ENCODE results near the gene MRPL50. TPM values are rescaled to one million over a fixed set of nuclear protein-coding genes. Genes with fewer than 3 reads are reported as not detected.

The MRPL50 gene
- polyA plus RNA-seq, 2 of the 4 experiments (the other 2 are of a cell fraction) = 24.7 to 42.5 TPM

- FAIRE-seq = no peak
- H3K9me3 ChIP-seq = no peaks in the 10 kb centered on the region
These were observed 29.7 kb upstream of the MRPL50 start for GRCh38 chr9:101427957-101428655.

GRCh38 chr9:101427358-101427757, 28.9 kb upstream of the MRPL50 start:
- Histone ChIP-seq H3K27ac (no peak overlapping the region), H3K4me1 (no peaks in the 10 kb centered on the region), H3K4me2 (no peak overlapping the region), H3K4me3 (no peak overlapping the region), H3K9me3 (no peaks in the 10 kb centered on the region)
- ATAC-seq (no peak), FAIRE-seq (no peak), DNase-seq (ENCODE audit: low read depth in 1 of 2, low spot score in 1 of 2) (no peak)
- TF ChIP-seq ZC3H11A (IDR thresholded peaks at IDR 0.05) (no peak), MAX (IDR thresholded peaks at IDR 0.05) (no peak)
- ChIA-PET POLR2A (no interaction called here), CTCF (interaction anchor here (1.2 to 2.0 kb wide), 2 partner anchors 8 to 39 kb away, joined by 3 to 7 read pairs; partner anchors contain the start of gene ALDOB)
- 63% methylated on average over 8 of the region's 8 CpGs for whole genome bisulfite sequencing (ENCODE audit: missing lambda C conversion rate)

More at GRCh38 chr9:101427957-101428655, 29.7 kb upstream of the MRPL50 start:
- WGBS (ENCODE audit: missing lambda C conversion rate) = 50% methylated on average over 3 of the region's 3 CpGs
- H3K4me3 ChIP-seq = no peak overlapping the region
- TF ChIP-seq CTCF (IDR thresholded peaks at IDR 0.05) = no peak
- no peak for TF ChIP-seq ELK1 (IDR thresholded peaks at IDR 0.05; ENCODE audit: low read depth, low read length)
- TF ChIP-seq CHD4 (IDR thresholded peaks at IDR 0.05; ENCODE audit: borderline replicate concordance) = no peak
- TF ChIP-seq POLR2AphosphoS2 (conservative IDR thresholded peaks at IDR 0.05; ENCODE audit: low read length) = no peak
- no peak for TF ChIP-seq ZFP36 (IDR thresholded peaks at IDR 0.05; ENCODE audit: borderline replicate concordance, partially characterized antibody)
- TF ChIP-seq RFX5 (IDR thresholded peaks at IDR 0.05) = no peak
- TF ChIP-seq, protein P1, sequence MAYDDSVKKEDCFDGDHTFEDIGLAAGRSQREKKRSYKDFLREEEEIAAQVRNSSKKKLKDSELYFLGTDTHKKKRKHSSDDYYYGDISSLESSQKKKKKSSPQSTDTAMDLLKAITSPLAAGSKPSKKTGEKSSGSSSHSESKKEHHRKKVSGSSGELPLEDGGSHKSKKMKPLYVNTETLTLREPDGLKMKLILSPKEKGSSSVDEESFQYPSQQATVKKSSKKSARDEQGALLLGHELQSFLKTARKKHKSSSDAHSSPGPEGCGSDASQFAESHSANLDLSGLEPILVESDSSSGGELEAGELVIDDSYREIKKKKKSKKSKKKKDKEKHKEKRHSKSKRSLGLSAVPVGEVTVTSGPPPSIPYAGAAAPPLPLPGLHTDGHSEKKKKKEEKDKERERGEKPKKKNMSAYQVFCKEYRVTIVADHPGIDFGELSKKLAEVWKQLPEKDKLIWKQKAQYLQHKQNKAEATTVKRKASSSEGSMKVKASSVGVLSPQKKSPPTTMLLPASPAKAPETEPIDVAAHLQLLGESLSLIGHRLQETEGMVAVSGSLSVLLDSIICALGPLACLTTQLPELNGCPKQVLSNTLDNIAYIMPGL (CRISPR knock-in tag; IDR thresholded peaks at IDR 0.05; ENCODE audit: borderline replicate concordance) = no peak
- no peak for TF ChIP-seq MAZ (IDR thresholded peaks at IDR 0.05; ENCODE audit: borderline replicate concordance, low read depth, low read length)
- no peak for TF ChIP-seq HDAC2 (IDR thresholded peaks at IDR 0.05)
- TF ChIP-seq BCL3 (IDR thresholded peaks at IDR 0.05) = no peak
- TF ChIP-seq BHLHE40 (IDR thresholded peaks at IDR 0.05; ENCODE audit: low read depth, low read length) = no peak
- POLR2A ChIA-PET = no interaction called here
- no peak for ATAC-seq
- no peak overlapping the region for H3K4me2 ChIP-seq
- no peak for DNase-seq (ENCODE audit: low read depth in 1 of 2, low spot score in 1 of 2)
- H3K4me1 ChIP-seq = no peaks in the 10 kb centered on the region
- CTCF ChIA-PET = interaction anchor here (1.1 to 2.0 kb wide), 3 partner anchors 8 to 40 kb away, joined by 3 to 7 read pairs (median 3); partner anchors contain the start of gene ALDOB
- H3K27ac ChIP-seq = no peak overlapping the region

DNA sequence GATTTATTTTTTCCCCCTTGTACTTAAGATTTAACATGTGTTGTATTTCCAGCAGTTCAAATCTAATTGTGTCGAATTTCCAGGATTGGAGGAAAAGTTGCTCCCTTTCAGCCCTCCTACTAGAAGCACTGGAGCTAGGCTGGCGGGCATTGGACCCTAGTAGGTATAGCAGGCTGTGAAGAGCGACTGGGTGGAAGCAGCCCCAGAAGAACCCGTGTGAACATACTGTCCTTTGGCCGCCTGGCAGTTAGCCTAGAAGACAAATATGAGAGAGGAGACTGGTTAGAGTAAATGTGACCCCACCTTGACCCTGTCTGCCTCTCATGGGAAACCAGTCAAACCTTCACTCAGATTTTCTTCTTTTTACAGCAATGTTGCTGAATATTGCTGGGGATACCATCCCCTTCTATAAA, 23.2 kb upstream of the MRPL50 start:
- 24% methylated on average over 5 of the region's 5 CpGs for WGBS (ENCODE audit: missing lambda C conversion rate)
- DNase-seq (ENCODE audit: low read depth in 1 of 2, low spot score in 1 of 2) (peak in 1 of 2 experiments; percentile 12), ATAC-seq (peak in 1 of 2 experiments; percentile 42; a peak in 1 of 6 replicates), FAIRE-seq (no peak)
- CTCF ChIA-PET = interaction anchor here (2.0 kb wide), 1 partner anchor 27 kb away, joined by 10 read pairs; no protein-coding TSS in a partner anchor
- peak overlapping the region; percentile 2; the same call in 1 of the 3 replicates for H3K4me2 ChIP-seq
- no peak overlapping the region for H3K27ac ChIP-seq
- POLR2A ChIA-PET = interaction anchor here (1.5 kb wide), 1 partner anchor 23 kb away, joined by 3 read pairs; the partner anchor contains the start of genes MRPL50 and ZNF189
- no peaks in the 10 kb centered on the region for H3K4me1 ChIP-seq
- H3K4me3 ChIP-seq = no peak overlapping the region
- peaks cover 12% of the 10 kb centered on the region; the same call in 1 of the 3 replicates for H3K9me3 ChIP-seq
- no peak for TF ChIP-seq FOXS1 (CRISPR knock-in tag; IDR thresholded peaks at IDR 0.05)
- TF ChIP-seq, protein P2, sequence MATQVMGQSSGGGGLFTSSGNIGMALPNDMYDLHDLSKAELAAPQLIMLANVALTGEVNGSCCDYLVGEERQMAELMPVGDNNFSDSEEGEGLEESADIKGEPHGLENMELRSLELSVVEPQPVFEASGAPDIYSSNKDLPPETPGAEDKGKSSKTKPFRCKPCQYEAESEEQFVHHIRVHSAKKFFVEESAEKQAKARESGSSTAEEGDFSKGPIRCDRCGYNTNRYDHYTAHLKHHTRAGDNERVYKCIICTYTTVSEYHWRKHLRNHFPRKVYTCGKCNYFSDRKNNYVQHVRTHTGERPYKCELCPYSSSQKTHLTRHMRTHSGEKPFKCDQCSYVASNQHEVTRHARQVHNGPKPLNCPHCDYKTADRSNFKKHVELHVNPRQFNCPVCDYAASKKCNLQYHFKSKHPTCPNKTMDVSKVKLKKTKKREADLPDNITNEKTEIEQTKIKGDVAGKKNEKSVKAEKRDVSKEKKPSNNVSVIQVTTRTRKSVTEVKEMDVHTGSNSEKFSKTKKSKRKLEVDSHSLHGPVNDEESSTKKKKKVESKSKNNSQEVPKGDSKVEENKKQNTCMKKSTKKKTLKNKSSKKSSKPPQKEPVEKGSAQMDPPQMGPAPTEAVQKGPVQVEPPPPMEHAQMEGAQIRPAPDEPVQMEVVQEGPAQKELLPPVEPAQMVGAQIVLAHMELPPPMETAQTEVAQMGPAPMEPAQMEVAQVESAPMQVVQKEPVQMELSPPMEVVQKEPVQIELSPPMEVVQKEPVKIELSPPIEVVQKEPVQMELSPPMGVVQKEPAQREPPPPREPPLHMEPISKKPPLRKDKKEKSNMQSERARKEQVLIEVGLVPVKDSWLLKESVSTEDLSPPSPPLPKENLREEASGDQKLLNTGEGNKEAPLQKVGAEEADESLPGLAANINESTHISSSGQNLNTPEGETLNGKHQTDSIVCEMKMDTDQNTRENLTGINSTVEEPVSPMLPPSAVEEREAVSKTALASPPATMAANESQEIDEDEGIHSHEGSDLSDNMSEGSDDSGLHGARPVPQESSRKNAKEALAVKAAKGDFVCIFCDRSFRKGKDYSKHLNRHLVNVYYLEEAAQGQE (IDR thresholded peaks at IDR 0.05) = no peak
- TF ChIP-seq, protein P3, sequence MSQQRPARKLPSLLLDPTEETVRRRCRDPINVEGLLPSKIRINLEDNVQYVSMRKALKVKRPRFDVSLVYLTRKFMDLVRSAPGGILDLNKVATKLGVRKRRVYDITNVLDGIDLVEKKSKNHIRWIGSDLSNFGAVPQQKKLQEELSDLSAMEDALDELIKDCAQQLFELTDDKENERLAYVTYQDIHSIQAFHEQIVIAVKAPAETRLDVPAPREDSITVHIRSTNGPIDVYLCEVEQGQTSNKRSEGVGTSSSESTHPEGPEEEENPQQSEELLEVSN (IDR thresholded peaks at IDR 0.05; ENCODE audit: borderline replicate concordance, low read depth) = no peak
- no peak for TF ChIP-seq CHD2 (IDR thresholded peaks at IDR 0.05; ENCODE audit: low read length, partially characterized antibody)
- TF ChIP-seq ZC3H11A (IDR thresholded peaks at IDR 0.05) = no peak
- no peak for TF ChIP-seq EHF (CRISPR knock-in tag; IDR thresholded peaks at IDR 0.05)
- no peak for TF ChIP-seq HOXB13 (CRISPR knock-in tag; IDR thresholded peaks at IDR 0.05; ENCODE audit: low read depth)
- no peak for TF ChIP-seq RARB (CRISPR knock-in tag; IDR thresholded peaks at IDR 0.05)
- no peak for TF ChIP-seq JUN (IDR thresholded peaks at IDR 0.05)

Measured in A549 (cell line).